Suppressor macrophage treated with lipopolysaccharide for 1 hour (primary cell): ENCODE measurements around the gene RNF11.

ENCODE experiments used
- DNase-seq, 3 donors: peaks; one replicate each; pipeline ENCODE4 v3.0.0-alpha.2; 2020 to 2022

Gene RNF11

DNA sequence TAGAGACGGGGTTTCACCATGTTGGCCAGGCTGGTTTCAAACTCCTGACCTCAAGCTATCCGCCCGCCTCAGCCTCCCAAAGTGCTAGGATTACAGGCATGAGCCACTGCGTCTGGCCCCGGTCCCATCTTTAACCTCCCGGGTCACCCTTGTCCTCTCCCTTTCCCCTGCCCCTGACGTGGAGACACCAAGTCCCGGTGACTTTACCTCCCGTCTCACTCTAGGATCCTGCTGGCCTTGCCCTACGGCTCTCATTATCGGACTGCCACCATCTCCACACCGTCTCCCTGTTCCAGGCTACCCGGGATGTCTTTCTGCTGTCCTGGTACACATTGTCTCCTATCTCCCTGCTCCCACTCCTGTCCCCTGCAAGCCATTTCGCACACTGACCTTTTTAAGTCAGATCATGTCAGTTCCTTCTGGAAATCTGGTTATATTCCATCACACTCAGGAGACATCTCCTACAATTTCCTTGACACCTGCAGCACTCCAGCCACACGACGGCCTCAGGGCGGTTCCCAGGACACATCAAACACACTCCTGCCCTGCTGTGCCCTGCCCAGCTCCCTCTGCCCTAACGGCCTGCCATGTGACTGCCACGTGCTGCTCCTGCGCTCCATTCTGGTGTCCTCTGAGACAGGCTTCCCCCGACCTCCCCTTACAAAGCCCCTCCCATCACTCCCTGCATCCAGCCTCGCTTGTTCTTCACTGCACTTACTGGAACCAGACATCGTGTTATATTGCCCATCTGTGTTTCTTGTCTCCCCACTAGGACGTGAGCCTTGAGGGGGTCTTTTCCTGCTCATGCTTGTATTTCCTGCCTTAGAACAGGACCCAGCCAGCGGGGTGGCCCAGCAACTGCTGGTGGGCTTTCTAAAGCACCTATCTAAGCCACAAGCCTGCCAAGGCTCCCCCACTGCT lies 61.6 kb downstream of the RNF11 start:
- no peak for DNase-seq

DNA sequence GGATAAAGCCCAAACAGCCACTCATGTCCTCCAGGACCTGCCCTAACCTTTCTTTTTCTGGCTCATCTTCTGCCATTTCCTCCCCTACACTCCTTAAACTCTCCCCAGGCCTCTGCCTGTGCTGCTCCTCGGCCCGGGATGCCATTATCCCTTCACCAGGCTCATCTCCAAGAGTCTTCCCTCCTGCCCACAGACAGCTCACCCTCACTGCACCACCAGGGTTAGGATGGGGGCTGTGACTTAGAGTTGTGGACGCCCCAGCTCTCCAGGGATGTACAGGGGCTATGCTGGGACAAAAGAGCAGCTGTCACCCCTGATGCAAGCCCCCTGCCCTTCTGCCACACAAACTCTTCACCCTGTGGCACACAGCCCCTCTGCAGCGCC lies 62.2 kb downstream of the RNF11 start:
- no peak for DNase-seq

DNA sequence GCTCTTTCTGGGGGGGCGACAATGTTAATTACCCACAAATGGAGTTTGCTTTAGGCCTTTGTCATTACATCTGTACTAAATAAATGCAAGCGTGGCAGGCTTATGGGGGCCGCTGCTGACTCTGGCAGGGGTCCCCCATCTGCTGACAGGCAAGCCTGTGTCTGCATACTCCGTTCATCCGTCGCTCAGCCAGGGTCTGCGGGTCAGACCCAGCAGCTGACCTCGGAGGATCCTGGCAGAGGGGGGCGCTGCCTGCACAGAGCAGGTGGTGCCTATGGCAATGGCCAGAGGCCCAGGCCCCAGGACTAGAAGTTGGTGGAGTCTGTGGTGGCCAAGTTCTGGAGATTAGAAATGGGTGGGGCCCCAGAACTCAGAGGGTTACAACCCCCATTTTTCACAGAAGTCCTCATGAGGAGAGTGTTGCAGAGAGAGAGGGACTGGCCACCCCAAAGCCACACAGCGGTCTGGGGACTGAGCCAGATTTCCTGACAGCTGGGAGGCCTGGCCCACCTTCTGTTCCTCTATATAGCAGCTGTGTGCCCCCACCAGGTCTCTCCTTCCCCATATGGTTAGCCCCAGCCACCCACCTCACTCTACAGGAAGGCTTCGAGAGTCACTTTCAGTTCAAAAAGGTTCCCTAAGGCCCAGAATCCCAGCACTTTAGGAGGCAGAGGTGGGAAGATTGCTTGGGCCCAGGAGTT lies 63.3 kb downstream of the RNF11 start:
- DNase-seq, result no peak

DNA sequence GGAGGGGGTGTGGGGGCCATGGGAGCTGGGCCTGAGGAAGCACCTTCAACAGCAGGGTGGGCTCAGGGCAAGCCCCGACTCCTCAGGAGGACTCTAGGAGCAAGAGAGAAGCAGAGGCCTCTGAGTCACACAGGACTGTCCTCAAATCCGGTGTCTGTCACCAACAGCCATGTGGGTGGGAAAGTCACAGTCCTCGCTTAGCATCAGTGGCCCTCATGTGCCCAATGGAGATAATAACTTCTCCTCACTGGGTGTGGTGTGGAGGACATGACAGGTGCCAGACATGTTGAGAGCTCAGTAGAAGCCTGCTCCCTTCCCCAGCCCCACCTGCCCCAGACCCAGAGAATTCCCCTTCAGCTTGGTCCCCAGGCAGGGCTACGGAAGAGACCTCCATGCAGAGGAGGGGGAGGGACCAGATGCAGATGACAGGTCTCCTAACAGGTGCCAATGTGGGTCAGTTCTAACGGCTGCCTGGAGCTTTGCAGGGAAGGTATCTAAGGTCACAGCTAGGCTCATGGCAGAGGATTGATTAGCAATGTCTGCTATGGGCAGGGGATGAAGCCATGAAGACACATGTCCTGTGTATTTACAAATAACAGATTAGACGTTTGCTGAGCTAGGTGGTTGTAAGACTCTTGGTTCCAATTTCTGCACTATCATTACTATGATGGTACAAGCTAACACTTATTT lies 64.1 kb downstream of the RNF11 start:
- DNase-seq, result peak in 2 of 3 donors; percentile 20 to 36

DNA sequence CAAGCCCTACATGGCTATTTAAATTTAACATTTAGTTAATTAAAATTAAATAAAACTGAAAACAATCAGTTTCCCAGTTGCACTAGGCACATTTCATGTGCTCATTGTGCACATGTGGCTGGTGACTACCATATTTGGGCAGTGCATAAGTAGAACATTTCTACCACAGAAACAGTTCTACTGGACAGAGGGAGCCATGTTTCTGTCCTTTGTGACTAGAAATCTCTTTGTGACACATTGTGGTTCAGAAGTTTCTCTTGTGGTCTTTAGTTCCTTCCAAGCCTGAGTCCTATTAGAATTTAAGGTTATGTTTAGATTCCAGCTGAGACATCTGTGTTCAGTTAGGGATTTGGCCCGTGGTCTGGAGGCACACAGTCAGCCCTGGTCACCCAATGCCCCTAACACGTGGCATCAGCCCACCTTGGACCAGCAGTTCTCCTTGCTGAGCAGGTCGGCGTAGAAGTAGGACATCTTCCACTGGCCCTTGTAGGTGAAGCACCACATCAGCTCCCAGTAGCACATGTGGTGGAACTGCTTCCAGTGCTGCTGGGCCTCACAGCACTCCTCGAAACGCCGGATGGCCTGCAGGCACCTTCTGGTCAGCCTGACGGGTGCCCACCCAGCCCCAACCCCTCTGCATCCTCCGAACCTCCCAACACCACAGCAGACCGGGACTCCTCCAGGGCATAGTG lies 65.2 kb downstream of the RNF11 start:
- peak in 1 of 3 donors; percentile 17 for DNase-seq

DNA sequence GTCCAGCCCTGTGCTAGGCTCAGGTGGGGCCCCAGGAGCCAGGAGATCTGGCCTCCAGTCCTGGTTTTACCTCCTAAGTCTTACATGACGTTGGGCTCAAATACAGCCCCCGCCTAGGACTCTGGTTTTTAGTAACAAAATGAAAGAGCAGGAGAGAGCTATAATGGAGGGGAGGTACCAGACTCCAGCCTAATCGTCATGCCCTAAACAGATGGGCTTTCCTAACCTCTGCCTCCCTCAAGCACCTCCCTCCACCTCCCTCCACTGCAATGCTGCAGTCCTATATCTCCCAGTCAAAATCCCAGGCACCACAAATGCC lies 65.7 kb downstream of the RNF11 start:
- no peak for DNase-seq

DNA sequence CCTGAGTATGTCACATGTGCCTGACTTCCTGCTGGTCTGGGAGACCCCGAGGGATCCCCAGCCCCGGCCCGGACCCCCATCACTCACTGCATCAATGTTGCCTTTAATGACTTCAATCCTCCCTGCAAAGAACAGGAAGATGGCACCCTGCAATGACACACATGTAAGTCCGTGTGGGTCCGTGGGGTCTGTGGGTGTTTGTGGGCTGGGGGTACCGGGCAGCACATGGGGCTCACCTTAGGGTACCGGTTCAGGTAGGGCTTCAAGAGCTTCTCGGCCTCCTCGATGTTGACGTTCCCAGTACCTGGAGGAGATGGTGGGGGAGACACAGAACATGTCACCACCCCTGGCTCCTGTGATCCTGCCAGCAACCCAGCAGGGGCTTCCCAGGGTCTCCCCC lies 66.2 kb downstream of the RNF11 start:
- no peak for DNase-seq

DNA sequence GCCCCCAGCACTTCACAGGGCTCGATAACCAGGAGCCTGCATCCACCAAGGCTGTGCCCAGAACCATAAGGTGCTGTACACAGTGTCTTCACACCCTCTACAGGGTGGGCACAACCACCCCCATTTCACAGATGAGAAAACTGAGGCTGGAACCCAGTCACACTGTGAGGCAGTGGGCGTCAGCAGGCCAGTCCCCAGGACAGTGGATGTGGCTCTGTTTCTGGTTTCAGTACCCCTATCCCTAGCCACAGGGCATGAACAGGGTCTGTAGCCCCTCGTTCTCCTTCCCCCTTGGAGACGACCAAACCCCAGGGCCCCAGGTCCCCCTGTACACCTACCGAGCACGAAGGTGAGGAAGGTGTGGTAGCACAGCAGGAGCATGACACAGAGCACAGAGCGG lies 66.7 kb downstream of the RNF11 start:
- no peak for DNase-seq

DNA sequence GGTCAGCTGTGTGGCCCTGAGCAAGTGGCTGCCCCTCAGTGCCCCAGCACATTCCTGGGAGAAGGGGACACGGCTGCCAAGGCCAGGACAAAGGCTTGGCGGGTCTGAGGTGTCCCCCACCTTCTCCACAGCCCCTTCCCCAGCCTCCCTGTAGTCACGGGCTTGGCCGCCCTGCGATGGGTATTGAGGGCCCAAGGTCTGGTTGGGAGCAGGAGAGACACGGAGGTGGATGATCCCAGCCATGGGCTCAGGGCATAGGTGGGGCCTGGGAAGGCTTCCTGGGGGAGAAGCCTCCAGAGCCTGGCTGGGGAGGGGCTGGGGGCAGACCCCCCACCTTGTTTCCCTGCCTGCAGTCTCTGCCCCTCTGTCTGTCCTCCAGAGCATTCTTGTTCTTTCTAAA lies 67.2 kb downstream of the RNF11 start:
- DNase-seq, result no peak

DNA sequence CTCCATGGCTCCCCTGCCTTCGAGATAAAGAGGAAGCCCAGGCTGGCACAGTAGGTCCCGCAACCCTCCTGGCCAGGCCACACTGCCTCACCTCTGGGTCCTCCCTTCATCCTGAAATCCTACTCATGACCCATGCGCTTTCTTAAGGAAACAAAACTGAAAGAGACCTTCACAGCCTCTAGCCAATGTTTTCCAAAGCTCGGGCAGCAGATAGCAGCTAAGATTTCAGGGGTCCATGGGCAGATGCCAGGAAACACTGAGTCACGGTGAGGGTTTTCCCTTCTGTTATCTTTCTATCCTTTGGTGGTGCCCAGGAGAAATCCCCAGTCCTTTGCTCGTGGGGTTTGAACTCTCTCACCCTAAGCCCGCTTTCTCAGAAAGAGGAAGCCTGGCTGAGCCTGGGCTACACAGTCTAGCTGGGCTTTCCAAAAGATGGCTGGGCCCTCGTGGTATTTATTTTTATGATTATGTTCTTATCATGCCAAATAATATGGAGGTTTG lies 67.7 kb downstream of the RNF11 start:
- peak; percentile 88 to 95 (median 93) for DNase-seq

DNA sequence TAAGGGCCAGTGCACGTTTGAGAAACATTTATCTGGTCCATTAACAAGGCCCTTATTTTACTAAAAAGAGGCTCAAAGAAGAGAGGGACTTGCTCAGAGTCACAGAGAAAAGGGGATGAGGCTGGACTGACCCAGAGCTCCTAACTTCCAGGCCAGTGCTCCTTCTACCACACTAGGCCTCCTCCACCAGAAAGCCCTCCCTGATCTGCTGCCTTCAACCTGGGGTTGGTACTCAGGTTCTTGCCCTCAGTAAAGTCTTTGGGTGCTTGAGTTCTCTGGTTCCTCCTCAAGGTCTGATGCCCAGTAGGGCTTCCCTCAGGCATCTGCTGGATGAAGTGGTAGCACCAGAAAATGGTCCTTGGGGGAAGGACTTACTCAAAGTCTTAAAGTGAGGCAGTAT lies 68.3 kb downstream of the RNF11 start:
- DNase-seq, result no peak

DNA sequence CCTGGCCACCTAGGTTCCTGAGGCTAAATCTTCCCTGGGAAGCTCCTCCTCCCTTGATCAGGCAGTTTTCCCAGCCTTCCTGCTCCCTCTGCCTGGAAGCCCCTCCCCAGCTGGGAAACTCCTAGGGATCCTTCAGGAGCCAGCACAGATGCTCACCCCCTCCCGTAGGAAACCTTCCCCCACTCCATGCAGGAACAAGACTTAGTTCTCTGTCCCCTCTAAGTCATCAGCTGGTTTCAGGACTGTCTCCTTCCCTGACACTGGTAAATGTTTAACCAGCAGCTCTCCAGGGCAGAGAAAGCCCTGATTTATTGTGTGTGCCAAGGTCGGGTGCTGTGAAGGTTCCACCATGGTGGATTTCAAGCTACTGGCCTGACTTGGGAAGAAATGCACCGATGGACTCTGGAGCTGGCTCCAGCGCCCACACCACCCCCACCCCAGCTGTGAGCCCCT lies 69.3 kb downstream of the RNF11 start:
- DNase-seq, result no peak

DNA sequence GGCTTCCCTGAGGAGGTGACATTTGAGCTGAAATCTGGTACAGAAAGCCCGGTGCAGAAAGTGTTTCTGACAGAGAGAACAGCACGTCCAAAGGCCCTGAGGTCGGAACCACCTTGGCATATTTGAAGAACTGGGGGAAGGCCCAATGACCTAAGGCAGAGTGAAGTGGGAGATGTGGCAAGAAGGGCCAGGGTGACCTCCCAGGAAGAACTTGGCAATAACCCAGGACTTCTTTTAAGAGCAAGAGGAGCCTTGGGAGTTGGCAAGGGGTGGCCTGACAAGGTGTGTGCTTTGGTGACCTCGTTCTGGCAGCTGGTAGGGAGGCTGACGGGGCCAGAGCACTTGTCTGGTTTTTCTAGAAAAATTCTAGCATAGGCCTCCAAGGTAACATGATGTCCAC lies 70.9 kb downstream of the RNF11 start:
- no peak for DNase-seq

DNA sequence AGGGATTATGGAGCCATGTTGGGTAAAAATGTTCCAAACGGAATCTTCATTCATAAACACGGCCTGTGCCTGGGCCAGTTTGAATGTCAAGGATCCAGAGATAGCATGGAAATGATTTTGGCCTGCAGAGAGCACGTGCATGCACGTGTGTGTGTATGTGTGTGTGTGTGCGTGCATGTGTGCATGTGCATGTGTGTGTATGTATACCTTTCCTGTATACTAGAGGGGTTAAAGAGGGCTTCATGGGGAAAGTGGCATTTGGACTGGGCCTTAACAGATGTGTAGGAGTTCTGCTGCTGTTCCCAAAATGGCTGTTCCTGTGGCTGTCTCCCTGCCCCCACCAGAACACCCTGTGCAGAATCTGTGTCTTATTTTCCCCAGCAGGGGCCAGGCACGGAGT lies 72.6 kb downstream of the RNF11 start:
- no peak for DNase-seq

DNA sequence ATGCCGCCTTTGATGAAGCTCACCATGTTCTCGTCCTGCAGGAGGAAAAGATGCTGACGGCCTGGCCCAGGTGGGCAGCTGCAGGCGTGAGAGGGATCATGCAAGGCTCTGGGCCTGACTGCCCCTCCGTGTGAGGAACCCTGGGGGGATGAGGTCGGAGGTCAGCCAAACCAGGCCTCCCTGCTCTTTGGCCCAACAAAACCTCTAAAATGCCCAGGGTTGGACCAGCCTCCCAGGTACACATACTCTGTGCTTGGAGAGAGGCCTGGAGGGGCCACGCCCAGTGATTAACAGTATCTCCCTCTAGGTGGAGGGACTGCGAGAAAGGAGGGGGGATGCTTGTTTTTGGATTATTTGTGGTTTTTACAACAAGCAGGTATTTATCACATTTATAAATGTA lies 73.2 kb downstream of the RNF11 start:
- DNase-seq, result no peak

DNA sequence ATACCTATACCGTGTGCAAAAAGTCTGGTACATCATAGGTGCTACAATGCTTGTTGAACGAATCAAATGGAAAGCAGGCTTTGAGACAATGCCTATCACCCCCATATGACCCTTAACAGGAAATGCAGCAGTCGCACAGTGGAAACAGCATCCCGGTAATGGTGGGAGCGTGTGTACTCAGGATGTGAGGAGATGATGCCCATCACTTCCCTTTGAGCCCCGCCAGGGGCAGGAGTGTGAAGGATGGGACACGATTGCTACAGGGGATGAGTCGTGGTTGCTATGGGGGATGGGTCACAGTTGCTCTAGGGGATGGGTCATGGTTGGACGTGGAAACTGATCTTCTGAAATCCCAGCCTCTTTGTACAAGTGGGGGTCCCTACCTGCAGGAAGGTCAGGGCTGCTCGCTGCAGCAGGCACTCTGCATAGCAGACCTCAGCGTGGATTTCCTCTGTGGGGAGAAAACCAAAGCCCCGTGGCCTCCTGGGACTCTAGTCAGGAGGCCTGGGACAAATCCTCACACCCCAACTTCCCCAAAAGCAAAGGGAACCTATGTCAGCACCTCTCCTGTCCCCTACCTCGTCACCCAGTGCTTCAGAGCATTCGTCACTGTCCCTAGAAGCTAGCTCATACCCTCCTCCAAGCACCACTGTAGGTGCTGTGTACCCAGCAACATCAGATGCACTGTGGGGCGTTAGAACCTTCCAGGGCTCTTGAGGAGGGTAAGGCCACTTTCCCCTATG lies 75.0 kb downstream of the RNF11 start:
- DNase-seq, result peak in 1 of 3 donors; percentile 30

DNA sequence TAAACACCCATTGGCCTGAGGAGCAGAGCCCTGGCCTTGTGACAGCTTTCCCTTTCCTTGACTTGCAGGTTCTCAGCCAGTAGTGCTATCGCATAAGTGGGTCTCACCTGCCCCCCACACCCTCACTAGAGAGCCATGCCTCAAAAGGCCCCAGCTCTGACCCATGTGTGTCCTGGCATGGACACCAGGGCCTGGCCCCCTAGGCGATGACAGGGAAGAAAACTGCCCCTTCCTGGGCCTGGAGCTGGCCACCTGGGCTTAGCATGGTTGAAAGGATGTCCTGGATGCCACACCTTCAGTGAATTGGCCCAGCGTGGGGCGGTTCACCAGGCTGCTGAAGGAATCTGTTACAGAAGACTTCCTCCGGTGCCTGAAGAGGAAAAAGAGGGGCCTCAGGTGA lies 75.8 kb downstream of the RNF11 start:
- no peak for DNase-seq

DNA sequence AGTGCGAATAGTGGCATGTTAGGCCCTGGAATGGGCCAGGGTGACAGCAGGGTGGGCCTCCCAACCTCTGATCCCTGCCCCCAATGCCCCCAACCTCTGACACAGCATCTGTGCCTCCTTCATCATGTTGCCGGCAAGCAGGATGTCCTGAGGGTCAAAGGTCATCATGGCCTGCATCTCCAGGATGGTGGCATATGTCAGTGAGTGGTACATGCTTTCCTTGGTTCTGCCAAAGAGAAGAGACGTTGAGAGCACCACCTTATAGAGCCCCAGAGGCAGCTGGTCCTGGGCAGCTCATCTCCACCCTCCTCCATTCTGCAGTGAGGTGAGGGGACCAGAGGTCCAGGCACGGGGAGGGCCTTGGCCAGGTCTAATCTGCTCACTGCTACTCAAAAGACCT lies 76.6 kb downstream of the RNF11 start:
- no peak for DNase-seq

DNA sequence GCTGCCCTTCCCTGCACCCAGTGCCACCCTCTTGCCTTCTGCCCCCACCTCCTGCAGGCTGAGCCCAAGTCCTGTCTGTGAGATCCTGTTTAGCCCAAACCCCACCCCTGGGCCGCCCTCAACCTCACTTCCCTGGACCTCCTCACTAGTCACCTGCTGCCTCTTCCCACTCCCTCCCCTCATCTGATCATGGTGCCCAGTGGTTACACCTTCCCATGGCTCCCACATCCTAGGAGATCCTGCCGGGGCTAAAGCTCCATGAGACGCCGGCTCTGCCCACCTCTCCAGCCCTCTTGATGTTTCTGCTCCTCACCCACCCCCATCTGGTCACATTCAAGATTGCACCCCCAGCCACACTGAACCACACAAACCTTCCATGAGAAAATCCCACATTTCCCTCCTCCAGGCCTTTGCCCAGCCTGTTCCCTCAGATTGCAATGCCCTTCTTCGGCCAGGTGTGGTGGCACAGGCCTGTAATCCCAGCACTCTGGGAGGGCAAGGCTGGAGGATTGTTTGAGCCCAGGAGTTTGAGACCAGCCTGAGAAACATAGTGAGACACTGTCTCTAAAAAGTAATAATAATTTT lies 77.3 kb downstream of the RNF11 start:
- DNase-seq, result no peak

DNA sequence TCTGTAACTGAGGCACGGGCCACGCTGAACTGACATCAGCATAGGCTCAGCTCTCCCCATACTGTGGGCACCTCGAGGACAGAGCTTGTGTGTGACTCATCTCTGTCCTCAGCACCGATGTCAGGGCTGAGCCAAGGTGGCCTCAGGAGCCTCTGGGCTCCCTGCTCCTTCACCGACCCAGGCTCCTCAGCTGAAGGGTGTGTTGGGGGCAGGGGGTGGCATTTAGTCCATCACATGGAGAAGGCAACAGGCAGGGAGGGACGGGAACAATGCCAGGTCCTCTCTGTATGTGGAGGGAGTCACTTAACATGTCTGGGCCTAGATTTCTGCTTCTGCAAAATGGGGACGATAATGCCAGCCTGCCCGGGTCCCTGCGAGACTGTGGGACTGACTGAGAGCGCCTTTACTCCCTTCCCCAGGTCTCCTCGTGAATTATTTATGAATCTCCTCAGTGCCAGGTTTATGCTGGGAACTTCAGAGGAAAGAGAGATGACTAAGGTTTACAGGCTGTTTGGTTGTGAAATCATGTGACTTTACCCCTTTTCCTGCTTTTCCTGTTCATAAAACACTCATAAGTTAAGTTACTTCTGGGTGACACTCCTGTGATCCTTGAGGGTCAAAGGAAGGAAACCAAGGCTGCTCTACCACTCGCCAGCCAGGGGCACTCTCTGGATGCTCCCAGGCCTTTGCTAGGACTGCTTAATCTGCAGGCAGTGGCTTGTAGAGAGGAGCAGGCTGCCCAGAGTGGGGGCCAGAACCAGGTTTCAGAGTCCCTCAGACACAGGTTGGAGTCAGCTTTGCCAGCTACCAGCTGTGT lies 78.1 kb downstream of the RNF11 start:
- DNase-seq, result peak in 2 of 3 donors; percentile 26 to 44

DNA sequence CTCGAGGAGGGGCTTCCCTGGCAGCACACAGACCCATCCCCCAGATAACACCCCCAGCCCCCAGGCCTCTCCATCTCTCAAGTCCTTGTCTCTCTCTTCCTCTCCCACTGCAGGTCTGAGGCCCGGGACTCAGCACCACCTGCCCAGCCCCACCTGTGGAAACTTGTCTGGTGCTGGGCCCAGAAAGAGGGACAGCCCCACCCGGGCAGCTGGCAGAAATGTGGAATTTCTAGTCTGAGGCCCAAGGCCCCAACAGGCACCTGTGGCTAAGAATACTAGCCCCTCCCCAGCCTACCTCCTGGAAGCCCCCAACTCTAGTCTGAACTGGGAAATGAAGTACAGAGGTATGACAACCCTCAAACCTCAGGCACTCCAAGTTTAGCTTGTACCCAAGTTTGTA lies 78.9 kb downstream of the RNF11 start:
- DNase-seq, result no peak
